ENCODE data around the gene LGI4.

LGI4 gene

DNA sequence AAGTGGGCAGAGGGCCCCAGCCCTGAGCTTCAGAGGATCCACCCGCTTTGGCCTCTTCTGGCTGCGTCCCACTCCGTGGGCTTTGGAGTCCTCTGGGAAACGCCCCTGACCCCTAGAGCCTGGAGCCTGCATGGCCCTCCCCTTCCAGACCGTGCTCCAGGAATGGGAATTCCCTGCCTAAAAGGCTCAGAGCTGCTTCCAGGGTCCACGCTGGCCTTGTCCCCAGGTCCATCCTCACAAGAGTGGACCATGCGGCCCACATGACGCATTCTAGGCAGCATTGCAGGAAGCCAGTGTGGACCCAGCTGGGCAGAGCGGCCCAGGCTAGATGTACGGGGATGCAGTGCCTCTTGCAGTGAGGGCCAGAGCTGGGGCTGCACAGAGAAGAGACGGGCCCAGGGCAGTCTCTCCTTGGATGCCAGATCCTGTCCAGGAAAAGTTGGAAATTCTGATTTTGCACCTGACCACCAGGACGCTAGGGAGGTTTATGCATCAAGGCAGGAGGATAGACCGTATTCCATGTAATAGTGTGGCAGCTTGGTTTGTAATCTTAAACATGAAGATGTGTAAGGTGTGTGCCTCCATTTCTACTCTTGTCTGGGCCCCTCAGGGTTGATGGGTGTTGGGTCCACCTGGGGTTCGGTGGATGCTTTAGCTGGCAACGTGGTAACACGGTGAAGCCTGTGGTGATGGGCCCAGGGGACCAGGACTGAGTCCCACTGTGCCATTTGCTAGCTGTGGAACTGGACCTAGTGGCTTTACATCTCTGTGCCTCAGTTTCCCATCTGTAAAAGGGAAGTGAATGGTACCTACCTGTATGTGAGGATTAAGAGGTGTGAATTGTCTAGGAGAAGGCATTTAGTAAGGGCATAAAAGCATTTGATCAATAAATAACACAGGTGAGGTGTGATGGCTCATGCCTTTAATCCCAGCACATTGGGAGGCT is 34.0 kb downstream of the LGI4 start:
- H3K9ac ChIP-seq (ENCODE audit: low read length): no peak overlapping the region
- no peak overlapping the region for H3K4me3 ChIP-seq (ENCODE audit: low read depth, low read length)
- H3K4me1 ChIP-seq (ENCODE audit: control insufficient read depth, insufficient read depth, low read length): peaks cover 4% of the 10 kb centered on the region; the same call in 1 of the 2 replicates
- no peaks in the 10 kb centered on the region for H3K27me3 ChIP-seq (ENCODE audit: control insufficient read depth, insufficient read depth, low read length)
- no peaks in the 10 kb centered on the region for H3K36me3 ChIP-seq (ENCODE audit: control insufficient read depth, insufficient read depth, low read length)
- H3K27ac ChIP-seq (ENCODE audit: low read depth, low read length): no peak overlapping the region
- peaks cover 6% of the 10 kb centered on the region; the same call in 1 of the 2 replicates for H3K9me3 ChIP-seq (ENCODE audit: control insufficient read depth, insufficient read depth, low read depth, low read length)

- H3K27ac ChIP-seq (ENCODE audit: low read depth, low read length): no peak overlapping the region
- no peaks in the 10 kb centered on the region for H3K9me3 ChIP-seq (ENCODE audit: control insufficient read depth, insufficient read depth, low read depth, low read length)
- H3K36me3 ChIP-seq (ENCODE audit: control insufficient read depth, insufficient read depth, low read length): no peaks in the 10 kb centered on the region
- peaks cover 5% of the 10 kb centered on the region; the same call in 1 of the 2 replicates for H3K4me1 ChIP-seq (ENCODE audit: control insufficient read depth, insufficient read depth, low read length)
- no peak overlapping the region for H3K4me3 ChIP-seq (ENCODE audit: low read depth, low read length)
- no peak overlapping the region for H3K9ac ChIP-seq (ENCODE audit: low read length)
- no peaks in the 10 kb centered on the region for H3K27me3 ChIP-seq (ENCODE audit: control insufficient read depth, insufficient read depth, low read length)
Measured at GRCh38 chr19:35099897-35100275, 35.0 kb downstream of the LGI4 start.

DNA sequence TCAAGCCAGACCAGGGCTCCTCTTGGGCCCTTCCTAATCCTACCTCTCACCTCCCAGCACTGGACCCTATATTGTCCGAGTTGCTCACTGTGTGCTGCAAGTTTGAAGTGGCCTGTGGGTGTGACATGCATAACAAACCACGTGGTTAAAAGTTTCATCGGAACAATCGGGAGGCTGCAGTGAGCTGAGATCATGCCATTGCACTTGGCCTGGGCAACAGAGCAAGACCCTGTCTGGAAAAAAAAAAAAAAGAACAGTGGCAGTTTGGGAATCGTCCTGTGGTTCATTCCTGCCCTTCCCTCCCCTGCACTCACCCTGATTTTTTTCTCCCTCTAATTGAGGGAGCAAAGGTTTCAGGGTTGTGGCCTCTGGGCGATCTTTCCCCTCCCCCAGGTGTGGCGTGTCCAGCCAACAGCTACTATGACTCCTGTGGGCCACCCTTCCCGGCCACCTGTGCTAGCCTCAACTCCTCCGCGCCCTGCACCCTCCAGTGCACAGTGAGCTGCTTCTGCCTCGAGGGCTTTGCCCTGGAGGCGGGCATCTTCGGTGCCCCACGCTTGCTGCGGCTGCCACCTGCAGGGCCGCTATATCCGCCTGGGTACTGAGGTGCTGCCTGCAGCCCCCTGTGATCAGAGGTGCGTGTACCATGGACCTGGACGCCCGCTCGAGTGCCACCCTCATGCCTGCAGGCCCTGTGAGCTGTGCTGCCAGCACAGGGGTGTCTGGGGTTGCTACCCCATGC is 35.5 kb downstream of the LGI4 start:
- no peaks in the 10 kb centered on the region for H3K36me3 ChIP-seq (ENCODE audit: control insufficient read depth, insufficient read depth, low read length)
- no peak overlapping the region for H3K9ac ChIP-seq (ENCODE audit: low read length)
- no peak overlapping the region for H3K4me3 ChIP-seq (ENCODE audit: low read depth, low read length)
- peaks cover 5% of the 10 kb centered on the region; the same call in 1 of the 2 replicates for H3K4me1 ChIP-seq (ENCODE audit: control insufficient read depth, insufficient read depth, low read length)
- H3K27ac ChIP-seq (ENCODE audit: low read depth, low read length): no peak overlapping the region
- H3K9me3 ChIP-seq (ENCODE audit: control insufficient read depth, insufficient read depth, low read depth, low read length): no peaks in the 10 kb centered on the region
- no peaks in the 10 kb centered on the region for H3K27me3 ChIP-seq (ENCODE audit: control insufficient read depth, insufficient read depth, low read length)

GRCh38 chr19:35098413-35099049 is 36.3 kb downstream of the LGI4 start:
- no peak overlapping the region for H3K27ac ChIP-seq (ENCODE audit: low read depth, low read length)
- no peak overlapping the region for H3K9ac ChIP-seq (ENCODE audit: low read length)
- no peak overlapping the region for H3K4me3 ChIP-seq (ENCODE audit: low read depth, low read length)
- H3K27me3 ChIP-seq (ENCODE audit: control insufficient read depth, insufficient read depth, low read length): no peaks in the 10 kb centered on the region
- H3K9me3 ChIP-seq (ENCODE audit: control insufficient read depth, insufficient read depth, low read depth, low read length): no peaks in the 10 kb centered on the region
- H3K4me1 ChIP-seq (ENCODE audit: control insufficient read depth, insufficient read depth, low read length): peaks cover 5% of the 10 kb centered on the region; the same call in 1 of the 2 replicates
- no peaks in the 10 kb centered on the region for H3K36me3 ChIP-seq (ENCODE audit: control insufficient read depth, insufficient read depth, low read length)

- Histone ChIP-seq H3K27ac (ENCODE audit: low read depth, low read length) (no peak overlapping the region), H3K36me3 (ENCODE audit: control insufficient read depth, insufficient read depth, low read length) (no peaks in the 10 kb centered on the region), H3K4me1 (ENCODE audit: control insufficient read depth, insufficient read depth, low read length) (peaks cover 8% of the 10 kb centered on the region), H3K27me3 (ENCODE audit: control insufficient read depth, insufficient read depth, low read length) (no peaks in the 10 kb centered on the region), H3K9me3 (ENCODE audit: control insufficient read depth, insufficient read depth, low read depth, low read length) (no peaks in the 10 kb centered on the region), H3K9ac (ENCODE audit: low read length) (no peak overlapping the region), H3K4me3 (ENCODE audit: low read depth, low read length) (no peak overlapping the region)
Measured at GRCh38 chr19:35095667-35096368, 39.0 kb downstream of the LGI4 start.

GRCh38 chr19:35094656-35095055 is 40.2 kb downstream of the LGI4 start:
- H3K9ac ChIP-seq (ENCODE audit: low read length): no peak overlapping the region
- H3K27ac ChIP-seq (ENCODE audit: low read depth, low read length): no peak overlapping the region
- no peaks in the 10 kb centered on the region for H3K9me3 ChIP-seq (ENCODE audit: control insufficient read depth, insufficient read depth, low read depth, low read length)
- H3K36me3 ChIP-seq (ENCODE audit: control insufficient read depth, insufficient read depth, low read length): no peaks in the 10 kb centered on the region
- H3K4me3 ChIP-seq (ENCODE audit: low read depth, low read length): no peak overlapping the region
- H3K4me1 ChIP-seq (ENCODE audit: control insufficient read depth, insufficient read depth, low read length): peaks cover 15% of the 10 kb centered on the region
- H3K27me3 ChIP-seq (ENCODE audit: control insufficient read depth, insufficient read depth, low read length): no peaks in the 10 kb centered on the region

- Histone ChIP-seq H3K9ac (ENCODE audit: low read length) (no peak overlapping the region), H3K4me1 (ENCODE audit: control insufficient read depth, insufficient read depth, low read length) (peaks cover 19% of the 10 kb centered on the region), H3K27me3 (ENCODE audit: control insufficient read depth, insufficient read depth, low read length) (no peaks in the 10 kb centered on the region), H3K9me3 (ENCODE audit: control insufficient read depth, insufficient read depth, low read depth, low read length) (no peaks in the 10 kb centered on the region), H3K4me3 (ENCODE audit: low read depth, low read length) (no peak overlapping the region), H3K27ac (ENCODE audit: low read depth, low read length) (no peak overlapping the region), H3K36me3 (ENCODE audit: control insufficient read depth, insufficient read depth, low read length) (no peaks in the 10 kb centered on the region)
Measured at GRCh38 chr19:35093941-35094647, 40.8 kb downstream of the LGI4 start.

DNA sequence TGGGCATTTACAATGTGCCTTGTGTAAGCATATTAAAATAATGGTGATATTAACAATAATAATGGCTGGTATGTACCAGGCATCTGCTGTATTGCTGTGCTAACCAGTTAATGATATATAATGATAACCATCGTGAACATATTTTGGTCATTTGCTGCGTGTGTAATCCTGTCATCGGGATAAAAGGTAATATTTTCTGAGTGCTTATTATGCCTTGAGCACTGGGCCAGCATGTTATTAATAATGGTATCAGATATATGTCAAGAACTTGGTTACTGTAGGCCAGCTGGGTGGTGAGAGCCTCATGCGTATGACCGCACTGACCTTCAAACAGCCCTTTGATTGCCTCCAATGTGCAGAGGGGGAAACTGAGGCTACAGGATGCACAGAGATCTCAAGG is 41.4 kb downstream of the LGI4 start:
- Histone ChIP-seq H3K27ac (ENCODE audit: low read depth, low read length) (no peak overlapping the region), H3K4me3 (ENCODE audit: low read depth, low read length) (no peak overlapping the region), H3K27me3 (ENCODE audit: control insufficient read depth, insufficient read depth, low read length) (no peaks in the 10 kb centered on the region), H3K9ac (ENCODE audit: low read length) (no peak overlapping the region), H3K36me3 (ENCODE audit: control insufficient read depth, insufficient read depth, low read length) (no peaks in the 10 kb centered on the region), H3K4me1 (ENCODE audit: control insufficient read depth, insufficient read depth, low read length) (peaks cover 23% of the 10 kb centered on the region), H3K9me3 (ENCODE audit: control insufficient read depth, insufficient read depth, low read depth, low read length) (no peaks in the 10 kb centered on the region)

GRCh38 chr19:35090506-35091214 is 44.2 kb downstream of the LGI4 start:
- Histone ChIP-seq H3K27ac (ENCODE audit: low read depth, low read length) (no peak overlapping the region), H3K4me1 (ENCODE audit: control insufficient read depth, insufficient read depth, low read length) (peaks cover 24% of the 10 kb centered on the region), H3K9me3 (ENCODE audit: control insufficient read depth, insufficient read depth, low read depth, low read length) (no peaks in the 10 kb centered on the region), H3K9ac (ENCODE audit: low read length) (peak overlapping the region; percentile 61), H3K27me3 (ENCODE audit: control insufficient read depth, insufficient read depth, low read length) (no peaks in the 10 kb centered on the region), H3K36me3 (ENCODE audit: control insufficient read depth, insufficient read depth, low read length) (no peaks in the 10 kb centered on the region), H3K4me3 (ENCODE audit: low read depth, low read length) (peak overlapping the region; percentile 43; the same call in 1 of the 2 replicates)

DNA sequence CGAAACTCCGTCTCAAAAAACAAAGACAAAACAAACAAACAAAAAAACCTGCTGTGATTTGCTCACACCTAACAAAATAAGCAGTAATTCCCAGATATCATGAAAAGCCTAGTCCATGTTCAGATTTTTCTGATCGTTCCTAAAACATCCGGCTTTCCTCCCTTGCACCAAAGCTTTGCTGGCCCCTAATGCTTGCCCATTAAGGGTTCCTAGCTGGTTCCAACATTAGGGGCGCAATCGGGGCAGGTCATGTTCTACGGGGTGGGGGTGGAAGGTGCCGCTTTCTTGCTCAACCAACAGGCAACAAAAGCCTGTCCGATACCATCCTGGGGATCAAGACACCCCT is 44.7 kb downstream of the LGI4 start:
- H3K4me1 ChIP-seq (ENCODE audit: control insufficient read depth, insufficient read depth, low read length): peaks cover 24% of the 10 kb centered on the region
- peak overlapping the region; percentile 25 for H3K9ac ChIP-seq (ENCODE audit: low read length)
- no peak overlapping the region for H3K4me3 ChIP-seq (ENCODE audit: low read depth, low read length)
- H3K27me3 ChIP-seq (ENCODE audit: control insufficient read depth, insufficient read depth, low read length): no peaks in the 10 kb centered on the region
- H3K27ac ChIP-seq (ENCODE audit: low read depth, low read length): no peak overlapping the region
- no peaks in the 10 kb centered on the region for H3K9me3 ChIP-seq (ENCODE audit: control insufficient read depth, insufficient read depth, low read depth, low read length)
- H3K36me3 ChIP-seq (ENCODE audit: control insufficient read depth, insufficient read depth, low read length): no peaks in the 10 kb centered on the region

All from HUES6 (cell line).